ENCODE data around the gene CCDC85A. TPM values are rescaled to one million over a fixed set of nuclear protein-coding genes. Genes with fewer than 3 reads are reported as not detected.

The CCDC85A gene
- total and polyA plus RNA-seq, 9 donors: 0.17 to 6.8 (median 0.65) TPM

- Histone ChIP-seq H3K27ac (no peak overlapping the region), H3K36me3 (no peaks in the 10 kb centered on the region), H3K9me3 (no peaks in the 10 kb centered on the region), H3K27me3 (no peaks in the 10 kb centered on the region), H3K4me3 (no peak overlapping the region), H3K4me1 (ENCODE audit: insufficient read depth) (no peaks in the 10 kb centered on the region)
- TF ChIP-seq EP300 (IDR thresholded peaks at IDR 0.05) (no peak), POLR2A (IDR thresholded peaks at IDR 0.05) (no peak), CTCF (IDR thresholded peaks at IDR 0.05) (no peak)
- no peak for DNase-seq
- WGBS, 3 donors: 90 to 92% (median 92%) methylated on average over 1 of the region's 1 CpG
- intact Hi-C loops (cut with DNase I): no loop called here
These were observed 202.9 kb downstream of the CCDC85A start for GRCh38 chr2:56386657-56387056.

GRCh38 chr2:56390644-56391043 lies 206.9 kb downstream of the CCDC85A start:
- no peaks in the 10 kb centered on the region for H3K9me3 ChIP-seq
- DNase-seq: no peak
- no peaks in the 10 kb centered on the region for H3K27me3 ChIP-seq
- H3K4me3 ChIP-seq: no peak overlapping the region
- TF ChIP-seq CTCF (IDR thresholded peaks at IDR 0.05) (no peak), EP300 (IDR thresholded peaks at IDR 0.05) (no peak), POLR2A (IDR thresholded peaks at IDR 0.05) (no peak)
- intact Hi-C loops (cut with DNase I): no loop called here
- H3K4me1 ChIP-seq (ENCODE audit: insufficient read depth): no peaks in the 10 kb centered on the region
- 56 to 65% (median 60%) methylated on average over 2 of the region's 2 CpGs for WGBS, 3 donors
- no peak overlapping the region for H3K27ac ChIP-seq
- no peaks in the 10 kb centered on the region for H3K36me3 ChIP-seq

DNA sequence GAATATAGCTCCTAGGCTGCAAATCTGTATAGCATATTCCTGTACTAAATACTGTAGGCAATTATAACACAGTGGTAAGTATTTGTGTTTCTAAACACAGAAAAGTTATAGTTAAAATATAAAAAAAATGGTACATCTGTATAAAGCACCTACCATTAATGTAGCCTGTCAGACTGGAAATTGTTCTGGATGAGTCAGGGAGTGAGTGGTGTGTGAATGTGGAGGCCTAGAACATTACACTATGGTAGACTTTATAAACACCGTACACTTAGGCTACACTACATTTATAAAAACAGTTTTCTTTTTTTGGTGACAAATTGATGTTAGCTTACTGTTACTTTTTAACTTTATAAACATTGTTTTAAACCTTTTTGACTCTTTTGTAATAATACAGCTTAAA lies 226.3 kb downstream of the CCDC85A start:
- H3K27me3 ChIP-seq: no peaks in the 10 kb centered on the region
- H3K4me1 ChIP-seq (ENCODE audit: insufficient read depth): no peaks in the 10 kb centered on the region
- H3K36me3 ChIP-seq: no peaks in the 10 kb centered on the region
- 85 to 93% (median 92%) methylated on average over 1 of the region's 1 CpG for WGBS, 3 donors
- intact Hi-C loops (cut with DNase I): no loop called here
- no peak for DNase-seq
- no peaks in the 10 kb centered on the region for H3K9me3 ChIP-seq
- no peak overlapping the region for H3K27ac ChIP-seq
- TF ChIP-seq EP300 (IDR thresholded peaks at IDR 0.05) (no peak), POLR2A (IDR thresholded peaks at IDR 0.05) (no peak), CTCF (IDR thresholded peaks at IDR 0.05) (no peak)
- no peak overlapping the region for H3K4me3 ChIP-seq

- no peak for TF ChIP-seq POLR2A (IDR thresholded peaks at IDR 0.05)
- TF ChIP-seq CTCF (IDR thresholded peaks at IDR 0.05): no peak
- no peak for TF ChIP-seq EP300 (IDR thresholded peaks at IDR 0.05)
These were observed 232.8 kb downstream of the CCDC85A start for GRCh38 chr2:56416500-56417176.

More at GRCh38 chr2:56416500-56417176, 232.8 kb downstream of the CCDC85A start:
- DNase-seq: no peak
- H3K27ac ChIP-seq: no peak overlapping the region
- H3K9me3 ChIP-seq: no peaks in the 10 kb centered on the region
- H3K4me3 ChIP-seq: no peak overlapping the region
- H3K4me1 ChIP-seq (ENCODE audit: insufficient read depth): no peaks in the 10 kb centered on the region
- WGBS, 3 donors: 60 to 76% (median 75%) methylated on average over 1 of the region's 1 CpG
- H3K36me3 ChIP-seq: no peaks in the 10 kb centered on the region
- intact Hi-C loops (cut with DNase I): no loop called here
- H3K27me3 ChIP-seq: no peaks in the 10 kb centered on the region

Small RNA genes within 50 kb of the gene (small RNA-seq; reads per million reads assigned to genes)
- gene RNA5SP93: not detected

All from ovary (tissue), 9 donors.